Ishikawa (cell line): ENCODE measurements around the gene ENOX1.

Experiments used
- CEBPB ChIP-seq: IDR thresholded peaks from 2 replicates; pipeline ENCODE4 v1.6.1; 2012
- CREB1 ChIP-seq: IDR thresholded peaks from 2 replicates; pipeline ENCODE4 v1.6.1; 2012; ENCODE audit warnings: low read depth
- EGR1 ChIP-seq: IDR thresholded peaks from 2 replicates; pipeline ENCODE4 v1.6.1; 2012
- EP300 ChIP-seq: IDR thresholded peaks from 2 replicates; pipeline ENCODE4 v1.6.1; 2012; ENCODE audit warnings: borderline replicate concordance
- FOXM1 ChIP-seq: IDR thresholded peaks from 2 replicates; pipeline ENCODE4 v1.6.1; 2012; ENCODE audit warnings: low read depth, borderline replicate concordance
- NFIC ChIP-seq: IDR thresholded peaks from 2 replicates; pipeline ENCODE4 v1.6.1; 2012
- RAD21 ChIP-seq: IDR thresholded peaks from 2 replicates; pipeline ENCODE4 v1.6.1; 2012; ENCODE audit warnings: low read depth
- TAF1 ChIP-seq: IDR thresholded peaks from 2 replicates; pipeline ENCODE4 v1.6.1; 2012; ENCODE audit warnings: low read depth, mild to moderate bottlenecking
- TF ChIP-seq, protein P1 (sequence below): IDR thresholded peaks from 2 replicates; pipeline ENCODE4 v1.6.1; 2012
- TF ChIP-seq, protein P2 (sequence below): IDR thresholded peaks from 2 replicates; pipeline ENCODE4 v1.6.1; 2012; ENCODE audit warnings: low read depth, mild to moderate bottlenecking
- TF ChIP-seq, protein P3 (sequence below): IDR thresholded peaks from 2 replicates; pipeline ENCODE4 v1.6.1; 2012

DNA sequence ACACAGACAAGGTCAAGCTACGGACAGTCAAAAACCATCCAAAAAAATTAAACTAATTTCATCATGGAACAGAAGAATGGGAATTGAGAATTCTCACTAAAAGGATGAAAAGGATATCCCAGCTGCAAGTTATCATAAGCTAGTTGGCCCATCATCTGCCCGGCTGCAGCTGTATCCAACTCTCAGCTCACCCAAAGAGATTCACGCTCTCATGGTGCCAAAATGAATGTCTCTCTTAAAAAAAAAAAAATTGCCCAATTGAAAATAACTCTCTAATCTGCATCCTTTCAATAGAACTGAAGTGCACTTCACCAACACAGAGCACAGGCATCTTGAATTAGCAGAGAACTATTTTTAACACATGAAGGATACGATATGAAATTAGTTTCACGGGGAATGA, 20.0 kb downstream of the ENOX1 start:
- TF ChIP-seq, protein P1, sequence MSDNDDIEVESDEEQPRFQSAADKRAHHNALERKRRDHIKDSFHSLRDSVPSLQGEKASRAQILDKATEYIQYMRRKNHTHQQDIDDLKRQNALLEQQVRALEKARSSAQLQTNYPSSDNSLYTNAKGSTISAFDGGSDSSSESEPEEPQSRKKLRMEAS, result no peak
- TF ChIP-seq CREB1, result no peak
- TF ChIP-seq, protein P2, sequence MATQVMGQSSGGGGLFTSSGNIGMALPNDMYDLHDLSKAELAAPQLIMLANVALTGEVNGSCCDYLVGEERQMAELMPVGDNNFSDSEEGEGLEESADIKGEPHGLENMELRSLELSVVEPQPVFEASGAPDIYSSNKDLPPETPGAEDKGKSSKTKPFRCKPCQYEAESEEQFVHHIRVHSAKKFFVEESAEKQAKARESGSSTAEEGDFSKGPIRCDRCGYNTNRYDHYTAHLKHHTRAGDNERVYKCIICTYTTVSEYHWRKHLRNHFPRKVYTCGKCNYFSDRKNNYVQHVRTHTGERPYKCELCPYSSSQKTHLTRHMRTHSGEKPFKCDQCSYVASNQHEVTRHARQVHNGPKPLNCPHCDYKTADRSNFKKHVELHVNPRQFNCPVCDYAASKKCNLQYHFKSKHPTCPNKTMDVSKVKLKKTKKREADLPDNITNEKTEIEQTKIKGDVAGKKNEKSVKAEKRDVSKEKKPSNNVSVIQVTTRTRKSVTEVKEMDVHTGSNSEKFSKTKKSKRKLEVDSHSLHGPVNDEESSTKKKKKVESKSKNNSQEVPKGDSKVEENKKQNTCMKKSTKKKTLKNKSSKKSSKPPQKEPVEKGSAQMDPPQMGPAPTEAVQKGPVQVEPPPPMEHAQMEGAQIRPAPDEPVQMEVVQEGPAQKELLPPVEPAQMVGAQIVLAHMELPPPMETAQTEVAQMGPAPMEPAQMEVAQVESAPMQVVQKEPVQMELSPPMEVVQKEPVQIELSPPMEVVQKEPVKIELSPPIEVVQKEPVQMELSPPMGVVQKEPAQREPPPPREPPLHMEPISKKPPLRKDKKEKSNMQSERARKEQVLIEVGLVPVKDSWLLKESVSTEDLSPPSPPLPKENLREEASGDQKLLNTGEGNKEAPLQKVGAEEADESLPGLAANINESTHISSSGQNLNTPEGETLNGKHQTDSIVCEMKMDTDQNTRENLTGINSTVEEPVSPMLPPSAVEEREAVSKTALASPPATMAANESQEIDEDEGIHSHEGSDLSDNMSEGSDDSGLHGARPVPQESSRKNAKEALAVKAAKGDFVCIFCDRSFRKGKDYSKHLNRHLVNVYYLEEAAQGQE, result no peak
- TF ChIP-seq EGR1, result no peak
- TF ChIP-seq FOXM1, result no peak
- no peak for TF ChIP-seq EP300
- TF ChIP-seq TAF1, result no peak
- TF ChIP-seq NFIC, result no peak
- TF ChIP-seq RAD21, result no peak
- no peak for TF ChIP-seq CEBPB
- TF ChIP-seq, protein P3, sequence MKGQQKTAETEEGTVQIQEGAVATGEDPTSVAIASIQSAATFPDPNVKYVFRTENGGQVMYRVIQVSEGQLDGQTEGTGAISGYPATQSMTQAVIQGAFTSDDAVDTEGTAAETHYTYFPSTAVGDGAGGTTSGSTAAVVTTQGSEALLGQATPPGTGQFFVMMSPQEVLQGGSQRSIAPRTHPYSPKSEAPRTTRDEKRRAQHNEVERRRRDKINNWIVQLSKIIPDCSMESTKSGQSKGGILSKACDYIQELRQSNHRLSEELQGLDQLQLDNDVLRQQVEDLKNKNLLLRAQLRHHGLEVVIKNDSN, result no peak
